A549 treated with RU486 at 1 μM for 4 hours (cell line): Measurements from ENCODE around the gene ATP6V1A. TPM values are rescaled to one million over a fixed set of nuclear protein-coding genes. Genes with fewer than 3 reads are reported as not detected.

Experiments
- total RNA-seq: library from RNA; stranded (reverse); fragments of 200-300 nt; extraction: Qiagen RNA extraction; gene quantifications from 5 replicates; pipeline ENCODE4 v1.2.3, GENCODE V29; 2022; ENCODE audit warnings: low read depth

The ATP6V1A gene
- total RNA-seq, result 13.0 to 21.9 TPM (median 18.9 TPM) in 5 replicates

DNA sequence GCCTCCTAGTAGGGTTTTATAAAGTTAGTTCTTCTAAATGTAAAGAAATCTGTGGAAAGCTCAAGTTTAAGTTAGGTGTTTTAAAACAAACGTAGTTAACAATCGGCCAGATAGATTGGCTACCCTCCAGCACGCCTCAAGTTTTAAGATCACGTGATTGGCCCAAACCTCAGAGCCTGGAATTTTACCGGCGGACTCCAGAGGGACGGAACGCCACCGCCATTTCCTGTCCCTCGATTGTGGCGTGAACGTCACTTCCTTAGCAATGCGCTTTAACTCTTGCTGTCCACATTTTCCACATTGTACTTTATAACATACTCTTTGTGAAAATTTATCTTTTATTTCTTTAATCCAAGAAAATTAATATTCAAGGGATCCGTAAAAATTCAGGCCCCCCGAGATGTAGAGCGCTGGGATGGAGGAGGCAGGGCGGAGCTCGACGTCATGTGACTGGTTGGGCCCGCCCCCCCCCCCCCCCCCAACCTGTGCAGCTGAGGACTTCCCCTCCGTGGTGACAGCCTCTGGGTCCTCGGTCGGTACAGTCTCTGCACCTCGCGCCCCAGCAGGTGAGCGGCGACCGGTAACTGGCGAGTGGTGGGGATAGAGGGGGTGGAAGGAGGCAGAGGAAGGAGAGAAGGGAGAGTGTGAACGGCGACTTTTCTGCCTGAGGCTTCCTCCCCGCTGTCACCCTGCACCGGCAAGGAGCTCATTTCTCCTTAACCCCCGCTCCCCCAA lies at the start of gene ATP6V1A:
Gene ATP6V1A (plus strand): TSS at position 488 of the 735 bp plus-strand sequence. CDS start 31,719 bp downstream, outside the sequence.

DNA sequence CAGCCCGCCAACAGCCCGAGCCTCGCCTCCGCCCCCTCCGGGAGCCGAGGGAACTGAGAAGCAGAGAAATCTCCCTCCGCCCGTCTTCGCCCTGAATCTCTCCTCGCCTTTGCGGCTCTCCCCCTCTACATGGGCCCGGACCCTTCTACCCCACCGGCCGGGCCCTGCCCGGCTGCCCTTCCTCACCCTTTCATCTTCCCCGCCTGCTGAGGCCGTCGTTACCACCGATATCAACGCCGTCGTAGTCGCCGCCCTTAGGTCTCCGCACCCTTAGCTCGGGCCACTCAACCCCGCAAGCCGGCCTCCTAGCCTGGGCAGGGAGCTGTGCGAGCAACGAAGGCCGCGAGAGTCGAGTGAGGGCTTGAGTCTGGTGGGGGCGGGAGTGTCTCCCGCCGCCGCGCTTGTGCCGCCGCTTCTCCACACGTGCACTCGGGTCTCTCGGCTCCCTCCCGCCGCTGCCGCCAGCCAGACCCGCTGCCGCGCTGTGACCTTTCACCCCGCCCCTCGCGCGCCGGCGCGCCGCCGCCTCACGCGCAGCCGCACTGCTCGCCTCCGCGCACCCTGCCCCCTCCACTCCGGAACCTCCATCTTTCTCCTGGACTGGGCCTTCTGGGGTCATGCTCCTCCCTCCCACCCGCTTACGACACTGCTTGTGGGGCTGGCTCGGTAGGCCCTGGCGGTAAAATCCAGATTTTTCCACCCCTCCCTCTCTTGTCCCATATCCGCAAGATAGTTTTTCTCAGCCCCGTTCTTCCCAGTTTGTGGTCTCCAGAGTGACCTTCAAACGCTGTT lies 883 bp upstream of the ATP6V1A start, which contains the start of gene NAA50:
Gene NAA50 (minus strand): TSS at position 494 of the 792 bp plus-strand sequence. CDS start 300 bp downstream, at position 194.

DNA sequence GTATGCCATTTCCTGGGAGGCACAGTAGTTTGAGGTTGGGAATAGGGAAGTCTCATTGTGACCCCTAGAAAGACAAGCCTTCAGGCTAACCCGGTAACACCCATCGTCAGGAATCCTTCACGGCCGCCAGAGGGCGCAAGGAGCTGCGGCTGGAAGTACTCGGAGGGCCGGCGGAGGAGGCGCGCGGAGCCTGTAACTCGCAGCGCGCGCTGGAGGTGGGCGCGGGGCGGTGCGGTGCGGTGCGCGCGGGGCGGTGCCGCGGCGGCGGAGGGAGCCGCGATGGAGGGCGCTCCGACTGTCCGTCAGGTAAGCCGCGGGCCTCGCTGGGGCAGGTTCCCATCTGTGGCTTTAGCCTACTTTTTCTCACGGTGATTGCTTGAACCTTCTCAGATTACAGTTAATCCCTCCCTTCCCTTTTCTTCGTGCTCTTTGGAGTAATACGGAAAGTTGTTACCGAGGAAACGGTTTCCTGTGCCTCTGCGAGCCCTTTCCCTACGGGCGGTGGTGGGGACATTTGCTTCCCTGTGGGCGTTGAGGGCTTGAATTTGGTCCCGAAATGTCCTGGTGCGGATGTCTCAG lies 91.9 kb downstream of the ATP6V1A start, which contains the start of gene GRAMD1C:
Gene GRAMD1C (plus strand): TSS at position 158 of the 579 bp plus-strand sequence. CDS start 122 bp downstream, at position 280.

Other genes starting within 250 kb of the ATP6V1A start
- gene SPICE1, start 231.9 kb upstream of the ATP6V1A start, total RNA-seq, result 5.7 to 9.2 TPM (median 7.9 TPM) in 5 replicates
- 0.37 to 0.96 TPM (median 0.60 TPM) in 5 replicates for gene SIDT1, start 214.5 kb upstream of the ATP6V1A start, total RNA-seq
- gene USF3, start 50.4 kb upstream of the ATP6V1A start, total RNA-seq, result 1.2 to 2.9 TPM (median 2.8 TPM) in 5 replicates
- 104 to 182 TPM (median 178 TPM) in 5 replicates for gene NAA50, start 786 bp upstream of the ATP6V1A start, total RNA-seq
- 0.23 to 1.2 TPM (median 0.31 TPM) in 4 of 5 replicates, not detected in the other for gene GRAMD1C, start 91.8 kb downstream of the ATP6V1A start, total RNA-seq
- gene ZDHHC23, start 201.0 kb downstream of the ATP6V1A start, total RNA-seq, result 2.6 to 4.1 TPM (median 3.3 TPM) in 5 replicates